HG03280 (cell line): ENCODE results near the gene GIPC1.
A peak's percentile ranks its signal among the peaks of the same experiment; 100 is the strongest.
"Not testable (repeated sequence)": the region's sequence is repeated elsewhere in the genome, so short reads cannot be mapped to it uniquely, and the experiment has no call there.

ENCODE experiments used
- ATAC-seq: cut with Tn5 transposase; IDR thresholded peaks from one replicate; pipeline ENCODE4 v1.9.1; 2021; ENCODE audit warnings: mild to moderate bottlenecking, moderate library complexity; ENCODE audit not compliant: unreplicated experiment

GIPC1 gene

DNA sequence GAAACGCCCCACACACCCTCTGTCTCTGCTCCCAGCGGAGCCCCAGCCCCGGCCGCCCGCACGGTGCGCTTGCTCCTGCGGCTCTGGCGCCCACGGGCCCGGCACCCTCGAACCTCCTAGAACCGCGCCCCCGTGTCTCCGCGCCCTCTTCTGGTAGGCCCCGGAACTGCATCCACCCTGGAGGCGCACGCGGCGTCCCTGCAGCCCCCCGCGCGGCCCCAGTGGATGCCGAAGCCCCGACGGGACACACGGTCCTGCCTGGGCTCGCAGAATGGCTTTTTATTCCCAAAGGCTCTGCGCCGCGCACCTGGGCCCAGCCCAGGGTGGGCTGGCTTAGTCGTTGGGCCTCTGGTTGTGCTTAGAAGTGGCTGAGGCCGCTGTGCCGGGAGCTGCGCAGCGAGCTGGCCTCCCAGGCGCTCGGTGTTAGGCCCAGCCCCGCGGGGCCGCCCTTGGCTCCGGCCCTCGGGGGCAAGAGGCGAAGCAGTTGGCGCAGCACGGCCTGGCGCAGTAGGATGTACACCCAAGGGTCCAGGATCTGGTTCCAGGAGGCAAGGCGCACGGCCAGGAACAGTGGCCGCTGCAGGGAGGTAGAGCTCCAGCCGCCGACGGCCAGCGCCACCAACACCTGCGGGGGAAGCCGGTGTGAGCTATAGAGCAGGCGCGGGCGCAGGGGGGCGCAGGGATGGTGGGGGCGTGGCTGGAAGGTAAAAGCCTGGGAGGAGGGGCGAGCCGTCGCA is 23.6 kb downstream of the GIPC1 start:
- ATAC-seq, result no peak

DNA sequence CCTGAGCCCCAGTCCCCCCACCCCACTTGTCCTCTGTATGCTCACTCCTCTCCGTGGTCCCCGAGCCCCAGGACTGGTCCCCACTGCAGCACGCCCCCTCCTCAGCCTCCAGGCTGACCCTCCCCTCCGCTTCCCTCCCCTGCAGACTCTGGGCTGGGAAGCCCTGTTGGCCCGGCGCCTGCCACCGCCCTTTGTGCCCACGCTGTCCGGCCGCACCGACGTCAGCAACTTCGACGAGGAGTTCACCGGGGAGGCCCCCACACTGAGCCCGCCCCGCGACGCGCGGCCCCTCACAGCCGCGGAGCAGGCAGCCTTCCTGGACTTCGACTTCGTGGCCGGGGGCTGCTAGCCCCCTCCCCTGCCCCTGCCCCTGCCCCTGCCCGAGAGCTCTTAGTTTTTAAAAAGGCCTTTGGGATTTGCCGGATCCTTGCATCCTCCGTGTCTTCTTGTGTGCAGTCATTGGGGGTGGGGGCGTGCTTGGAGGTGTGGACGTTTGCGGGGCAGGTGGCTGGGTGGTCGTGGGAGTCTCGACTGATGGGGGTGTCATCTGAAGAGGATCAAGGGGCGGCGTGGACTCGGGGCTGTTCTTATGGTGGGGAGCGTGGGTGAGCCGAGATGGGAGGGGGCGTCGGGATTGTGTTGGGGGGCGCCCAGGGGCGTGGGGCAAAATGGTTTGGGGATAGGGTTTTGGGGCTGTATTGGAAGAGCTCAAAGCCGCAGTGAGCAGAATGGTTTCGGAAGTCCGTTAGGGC is 24.3 kb downstream of the GIPC1 start:
- no peak for ATAC-seq

DNA sequence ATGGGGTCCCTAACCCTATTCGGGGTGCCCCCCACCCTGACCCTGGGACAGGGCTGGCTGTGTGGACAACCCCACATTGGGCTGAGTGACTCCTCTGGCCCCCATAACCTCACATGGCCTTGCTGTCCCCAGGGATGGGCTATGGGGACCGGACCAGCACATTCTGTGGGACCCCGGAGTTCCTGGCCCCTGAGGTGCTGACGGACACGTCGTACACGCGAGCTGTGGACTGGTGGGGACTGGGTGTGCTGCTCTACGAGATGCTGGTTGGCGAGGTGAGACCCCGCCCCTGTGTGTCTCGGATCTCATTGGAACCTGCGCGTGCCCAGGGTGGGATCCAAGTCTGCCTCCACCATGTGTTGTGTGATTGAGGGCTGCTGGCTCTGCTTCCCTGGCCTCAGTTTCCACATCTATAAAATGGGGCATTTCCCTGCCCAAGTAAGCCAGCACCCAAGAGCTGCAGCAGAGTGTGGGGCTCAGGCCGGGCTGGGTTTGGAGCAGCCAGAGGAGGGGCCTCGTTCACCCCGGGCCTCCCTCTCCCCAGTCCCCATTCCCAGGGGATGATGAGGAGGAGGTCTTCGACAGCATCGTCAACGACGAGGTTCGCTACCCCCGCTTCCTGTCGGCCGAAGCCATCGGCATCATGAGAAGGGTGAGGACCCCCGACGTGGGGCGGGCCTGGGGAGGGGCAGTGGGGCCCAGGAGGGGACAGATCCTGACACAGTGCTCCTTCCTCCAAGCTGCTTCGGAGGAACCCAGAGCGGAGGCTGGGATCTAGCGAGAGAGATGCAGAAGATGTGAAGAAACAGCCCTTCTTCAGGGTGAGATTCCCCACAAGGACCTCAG is 25.7 kb downstream of the GIPC1 start:
- ATAC-seq, result no peak

DNA sequence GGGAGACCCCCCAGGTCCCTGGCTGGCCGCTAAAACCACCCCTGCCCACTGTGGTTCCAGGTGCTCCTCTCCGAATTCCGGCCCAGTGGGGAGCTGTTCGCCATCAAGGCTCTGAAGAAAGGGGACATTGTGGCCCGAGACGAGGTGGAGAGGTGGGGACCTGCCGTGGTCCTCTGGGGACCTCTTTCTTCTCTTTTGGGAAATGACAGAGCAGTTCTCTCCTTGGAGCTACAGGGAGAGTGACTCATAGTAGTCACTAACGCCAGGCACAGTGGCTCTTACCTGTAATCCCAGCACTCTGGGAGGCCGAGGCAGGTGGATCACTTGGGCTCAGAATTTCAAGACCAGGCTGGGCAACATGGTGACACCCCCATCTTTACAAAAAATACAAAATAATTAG is 28.1 kb downstream of the GIPC1 start:
- no peak for ATAC-seq

DNA sequence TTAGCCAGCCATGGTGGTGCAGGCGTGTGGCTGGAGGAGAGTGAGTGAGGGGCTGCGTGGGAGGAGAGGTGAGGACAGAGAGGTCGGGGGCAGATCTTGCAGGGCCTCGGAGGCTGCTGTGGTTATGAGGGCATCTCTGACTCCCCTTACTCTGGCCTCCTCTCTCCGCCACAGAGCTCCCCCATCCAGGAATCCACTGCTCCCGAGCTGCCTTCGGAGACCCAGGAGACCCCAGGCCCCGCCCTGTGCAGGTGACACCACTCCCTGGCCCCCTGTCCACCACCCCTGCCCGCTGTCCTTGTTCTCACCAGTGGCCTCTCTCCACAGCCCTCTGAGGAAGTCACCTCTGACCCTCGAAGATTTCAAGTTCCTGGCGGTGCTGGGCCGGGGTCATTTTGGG is 28.5 kb downstream of the GIPC1 start:
- no peak for ATAC-seq

DNA sequence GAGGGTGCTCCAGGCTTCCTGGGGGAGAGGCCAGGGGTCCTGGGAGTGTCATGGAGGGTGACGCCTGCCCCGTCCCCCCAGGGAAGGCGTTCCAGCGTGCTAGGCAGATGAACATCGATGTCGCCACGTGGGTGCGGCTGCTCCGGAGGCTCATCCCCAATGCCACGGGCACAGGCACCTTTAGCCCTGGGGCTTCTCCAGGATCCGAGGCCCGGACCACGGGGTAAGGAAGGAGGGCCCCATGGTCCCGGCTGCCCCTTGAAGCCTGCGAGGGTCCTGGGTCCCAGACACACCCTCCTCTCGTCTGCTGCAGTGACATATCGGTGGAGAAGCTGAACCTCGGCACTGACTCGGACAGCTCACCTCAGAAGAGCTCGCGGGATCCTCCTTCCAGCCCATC is 32.2 kb downstream of the GIPC1 start:
- no peak for ATAC-seq

DNA sequence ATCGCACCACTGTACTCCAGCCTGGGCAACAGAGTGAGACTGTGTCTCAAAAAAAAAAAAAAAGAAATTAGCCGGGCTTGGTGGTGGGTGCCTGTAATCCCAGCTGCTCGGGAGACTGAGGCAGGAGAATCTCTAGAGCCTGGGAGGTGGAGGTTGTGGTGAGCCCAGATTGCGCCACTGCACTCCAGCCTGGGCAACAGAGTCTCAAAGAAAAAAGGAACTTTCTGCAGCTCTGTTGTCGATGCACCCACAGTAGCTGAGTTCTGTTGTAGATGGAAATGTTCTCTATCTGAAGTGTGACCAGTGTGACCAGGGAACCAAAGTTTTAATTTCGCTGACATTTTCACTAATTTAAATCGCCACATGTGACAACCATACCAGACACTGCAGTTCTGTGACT is 33.5 kb downstream of the GIPC1 start:
- not testable (repeated sequence) for ATAC-seq

DNA sequence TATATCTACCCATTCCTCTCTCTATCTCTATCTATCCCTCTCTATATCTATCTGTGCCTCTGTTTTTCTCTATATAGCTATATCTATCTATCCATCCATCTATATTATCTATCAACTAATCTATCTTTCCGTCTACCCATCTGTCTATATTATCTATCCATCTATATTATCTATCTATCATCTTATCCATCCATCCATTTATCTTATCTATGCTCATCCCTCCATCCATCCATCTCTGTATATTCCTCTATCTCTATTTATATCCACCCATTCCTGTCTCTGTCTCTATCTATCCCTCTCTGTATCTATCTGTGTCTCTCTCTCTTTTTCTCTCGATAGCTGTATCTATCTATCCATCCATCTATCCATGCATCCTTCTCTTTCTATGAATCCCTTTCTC is 35.0 kb downstream of the GIPC1 start:
- ATAC-seq, result no peak

DNA sequence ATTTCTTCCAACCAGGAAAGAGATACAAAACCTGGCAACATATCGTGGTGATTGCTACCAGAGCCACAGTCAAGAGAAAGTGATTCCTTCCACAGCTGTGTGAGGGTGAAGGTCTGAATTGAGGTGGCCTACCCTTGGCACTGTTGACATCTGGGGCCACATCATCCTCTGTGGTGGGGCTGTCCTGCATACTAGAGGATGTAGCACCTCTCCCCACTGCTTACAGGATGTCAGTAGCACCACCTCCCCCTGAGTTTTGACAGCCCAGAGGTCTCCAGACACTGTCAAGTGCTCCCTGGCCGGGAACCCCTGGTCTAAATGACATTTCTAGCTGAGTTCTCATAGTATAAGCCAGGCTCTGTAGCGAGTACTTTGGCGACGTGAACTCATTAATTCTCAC is 36.2 kb downstream of the GIPC1 start:
- no peak for ATAC-seq

DNA sequence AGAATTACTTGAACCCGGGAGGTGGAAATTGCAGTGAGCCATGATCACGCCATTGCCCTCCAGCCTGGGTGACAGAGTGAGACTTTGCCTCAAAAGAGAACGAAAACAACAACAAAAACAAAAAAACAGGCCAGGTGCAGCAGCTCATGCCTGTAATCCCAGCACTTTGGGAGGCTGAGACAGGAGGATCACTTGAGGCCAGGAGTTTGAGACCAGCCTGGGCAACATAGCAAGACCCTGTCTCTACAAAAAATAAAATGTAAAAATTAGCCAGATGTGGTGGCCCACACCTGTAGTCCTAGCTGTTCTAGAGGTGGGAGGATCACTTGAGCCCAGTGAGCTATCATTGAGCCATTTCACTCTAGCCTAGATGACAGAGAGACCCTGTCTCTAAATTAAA is 43.6 kb downstream of the GIPC1 start:
- ATAC-seq, result not testable (repeated sequence)

DNA sequence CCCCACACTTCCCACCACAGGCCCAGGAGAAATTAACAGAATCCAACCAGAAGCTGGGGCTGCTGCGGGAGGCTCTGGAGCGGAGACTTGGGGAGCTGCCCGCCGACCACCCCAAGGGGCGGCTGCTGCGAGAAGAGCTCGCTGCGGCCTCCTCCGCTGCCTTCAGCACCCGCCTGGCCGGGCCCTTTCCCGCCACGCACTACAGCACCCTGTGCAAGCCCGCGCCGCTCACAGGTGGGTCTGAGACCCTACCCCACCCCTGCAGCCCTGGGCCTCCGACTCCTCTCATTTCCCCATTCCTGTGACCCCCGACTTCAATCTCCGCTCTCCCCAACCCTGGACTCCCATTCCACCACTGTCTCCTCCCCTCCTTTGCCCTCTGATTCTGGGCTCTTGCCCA is 45.1 kb downstream of the GIPC1 start:
- no peak for ATAC-seq

DNA sequence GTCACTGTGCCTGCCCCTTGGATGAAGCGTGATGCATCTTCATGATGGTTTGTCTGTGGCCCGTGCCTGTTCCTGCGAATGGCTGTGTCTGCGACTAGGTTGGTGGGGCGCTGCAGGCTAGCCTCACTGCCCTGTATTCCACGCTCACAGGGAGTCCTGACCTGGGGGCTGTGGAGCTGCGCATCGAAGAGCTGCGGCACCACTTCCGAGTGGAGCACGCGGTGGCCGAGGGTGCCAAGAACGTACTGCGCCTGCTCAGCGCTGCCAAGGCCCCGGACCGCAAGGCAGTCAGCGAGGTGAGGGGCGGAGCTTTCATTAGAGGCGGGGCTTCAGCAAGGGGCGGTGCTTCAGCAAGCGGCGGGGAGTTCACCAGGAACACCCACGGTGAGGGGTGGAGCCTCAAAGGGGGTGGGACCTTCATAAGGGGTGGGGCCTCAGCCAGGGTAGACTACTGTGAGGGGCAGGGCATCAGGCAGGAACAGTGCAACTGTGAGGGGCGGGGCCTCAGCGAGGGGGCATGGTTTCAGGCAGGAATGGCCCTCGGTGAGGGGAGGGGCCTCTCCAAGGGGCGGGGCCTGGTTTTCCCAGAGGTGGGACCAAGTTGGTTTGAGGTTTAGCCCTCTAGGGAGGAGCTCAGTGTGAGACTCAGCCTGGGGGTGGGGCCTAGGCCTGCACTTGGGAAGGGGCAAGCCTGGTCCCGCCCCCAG is 45.6 kb downstream of the GIPC1 start:
- ATAC-seq, result no peak

DNA sequence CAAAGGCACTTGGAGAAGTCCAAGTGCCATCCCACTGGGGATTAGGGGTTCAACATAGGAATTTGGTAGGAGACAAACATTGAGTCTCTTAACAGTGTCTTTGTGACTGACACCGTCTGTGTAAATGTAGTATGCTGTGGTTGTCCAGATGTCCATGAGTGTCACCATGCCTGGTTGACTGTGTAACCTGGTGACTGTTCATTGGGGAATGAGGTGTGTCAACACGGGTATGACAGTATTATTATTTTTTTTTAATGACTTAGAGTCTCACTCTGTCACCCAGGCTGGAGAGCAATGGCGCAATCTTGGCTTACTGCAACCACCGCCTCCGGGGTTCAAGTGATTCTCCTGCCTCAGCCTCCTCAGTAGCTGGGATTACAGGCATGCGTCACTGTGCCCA is 46.6 kb downstream of the GIPC1 start:
- ATAC-seq, result no peak

DNA sequence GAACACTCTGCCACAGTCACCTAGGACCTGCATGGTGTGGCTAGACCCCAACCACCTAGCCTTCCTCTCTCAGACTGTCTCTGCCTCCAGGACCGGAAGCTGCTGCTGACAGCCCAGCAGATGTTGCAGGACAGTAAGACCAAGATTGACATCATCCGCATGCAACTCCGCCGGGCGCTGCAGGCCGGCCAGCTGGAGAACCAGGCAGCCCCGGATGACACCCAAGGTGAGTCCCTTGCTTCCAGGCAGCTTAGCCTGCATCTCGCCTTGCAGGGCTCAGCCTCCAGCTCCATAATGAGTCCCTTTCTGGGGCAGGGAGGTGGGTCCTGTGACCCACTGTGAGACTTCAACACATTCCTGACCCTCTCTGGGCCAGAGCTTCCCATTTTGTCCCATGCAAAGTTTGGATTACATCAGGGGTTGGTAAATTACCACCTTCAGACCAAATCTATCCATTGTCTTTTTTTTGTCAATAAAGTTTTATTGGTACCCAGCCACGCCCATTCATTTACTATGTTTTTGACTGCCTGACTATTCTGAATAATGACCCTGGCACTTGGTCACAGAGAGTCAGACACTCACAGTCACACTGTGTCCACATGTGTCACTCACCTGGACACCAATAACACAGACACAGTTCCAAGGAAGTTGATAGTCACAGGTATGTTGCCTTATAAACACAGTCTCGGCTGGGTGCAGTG is 49.4 kb downstream of the GIPC1 start:
- ATAC-seq, result no peak

DNA sequence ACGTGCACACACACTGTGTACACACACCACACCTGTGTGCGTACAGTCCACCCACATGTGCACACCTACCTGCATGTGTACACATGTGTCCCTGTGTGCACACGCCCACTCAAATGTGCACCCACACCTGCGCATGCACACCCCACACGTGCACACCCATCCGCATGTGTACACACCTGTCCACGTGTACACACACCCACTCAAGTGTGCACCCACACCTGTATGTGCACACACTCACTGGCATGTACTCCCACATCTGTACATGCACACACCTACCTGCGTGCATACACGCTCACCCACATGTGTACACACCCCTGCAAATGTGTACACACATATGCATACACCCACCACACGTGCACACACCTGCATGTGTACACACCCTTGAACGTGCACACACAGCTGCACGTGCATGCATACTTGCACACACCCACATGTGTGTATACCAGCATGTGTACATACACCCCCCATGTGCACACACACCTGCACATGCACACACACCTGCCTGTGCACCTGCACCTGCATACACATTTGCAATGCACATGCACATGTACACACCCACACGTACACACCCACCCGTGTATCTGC is 52.2 kb downstream of the GIPC1 start:
- no peak for ATAC-seq

DNA sequence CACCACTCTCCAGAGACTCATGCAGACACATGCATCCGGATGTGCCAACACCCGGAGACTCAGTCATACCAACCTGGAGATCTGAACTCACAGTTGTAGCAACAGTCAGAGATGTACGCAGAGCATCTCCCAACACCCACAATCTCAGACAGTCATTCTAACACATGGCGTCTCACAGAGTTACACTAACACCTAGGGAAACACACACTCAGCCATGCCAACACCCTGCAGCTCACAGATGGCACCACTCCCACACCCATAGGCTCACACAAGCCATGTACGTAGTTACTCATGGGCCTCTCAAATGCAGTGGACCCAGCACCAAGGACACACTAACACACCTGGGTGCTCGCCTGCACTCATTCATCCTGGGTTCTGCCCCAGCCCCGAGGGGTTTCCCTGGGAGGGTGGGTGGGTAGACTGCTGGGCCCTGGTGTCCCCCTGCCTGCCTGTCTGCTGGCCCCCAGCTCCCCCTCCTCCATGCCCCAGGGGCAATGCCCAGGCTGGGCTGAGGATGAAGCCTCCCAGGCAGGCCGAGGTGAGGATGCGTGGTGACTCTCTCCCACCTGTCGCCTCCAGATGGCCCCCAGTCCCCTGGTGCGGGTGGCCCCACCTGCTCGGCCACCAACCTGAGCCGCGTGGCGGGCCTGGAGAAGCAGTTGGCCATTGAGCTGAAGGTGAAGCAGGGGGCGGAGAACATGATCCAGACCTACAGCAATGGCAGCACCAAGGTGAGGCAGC is 52.9 kb downstream of the GIPC1 start:
- no peak for ATAC-seq

DNA sequence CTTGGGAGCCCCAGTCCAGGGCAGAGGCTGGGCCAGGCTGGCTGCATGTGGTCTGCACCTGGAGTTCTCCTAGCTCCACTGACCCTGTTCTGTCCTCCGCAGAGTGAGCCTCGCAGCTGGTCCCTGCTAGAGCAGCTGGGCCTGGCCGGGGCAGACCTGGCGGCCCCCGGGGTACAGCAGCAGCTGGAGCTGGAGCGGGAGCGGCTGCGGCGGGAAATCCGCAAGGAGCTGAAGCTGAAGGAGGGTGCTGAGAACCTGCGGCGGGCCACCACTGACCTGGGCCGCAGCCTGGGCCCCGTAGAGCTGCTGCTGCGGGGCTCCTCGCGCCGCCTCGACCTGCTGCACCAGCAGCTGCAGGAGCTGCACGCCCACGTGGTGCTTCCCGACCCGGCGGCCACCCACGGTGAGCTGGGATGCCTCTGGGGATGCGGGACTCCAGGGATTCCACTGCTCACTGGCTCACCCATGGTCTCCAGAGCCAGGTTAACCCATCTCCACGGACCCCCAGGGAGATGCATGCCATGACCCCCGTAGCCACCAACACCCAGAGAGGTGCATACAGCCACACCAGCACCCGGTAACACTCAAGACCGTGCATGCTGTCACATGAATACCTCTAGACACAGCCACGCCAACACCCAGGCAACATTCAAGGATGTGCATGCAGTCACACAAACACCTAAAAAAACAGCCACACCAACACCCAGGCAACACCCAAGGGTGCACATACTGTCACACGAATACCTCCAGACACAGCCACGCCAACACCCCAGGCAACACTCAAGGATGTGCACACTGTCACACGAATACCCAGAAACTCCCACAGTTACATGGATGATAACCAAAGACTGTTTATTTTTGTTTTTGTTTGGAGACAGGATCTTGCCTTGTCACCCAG is 54.6 kb downstream of the GIPC1 start:
- no peak for ATAC-seq

DNA sequence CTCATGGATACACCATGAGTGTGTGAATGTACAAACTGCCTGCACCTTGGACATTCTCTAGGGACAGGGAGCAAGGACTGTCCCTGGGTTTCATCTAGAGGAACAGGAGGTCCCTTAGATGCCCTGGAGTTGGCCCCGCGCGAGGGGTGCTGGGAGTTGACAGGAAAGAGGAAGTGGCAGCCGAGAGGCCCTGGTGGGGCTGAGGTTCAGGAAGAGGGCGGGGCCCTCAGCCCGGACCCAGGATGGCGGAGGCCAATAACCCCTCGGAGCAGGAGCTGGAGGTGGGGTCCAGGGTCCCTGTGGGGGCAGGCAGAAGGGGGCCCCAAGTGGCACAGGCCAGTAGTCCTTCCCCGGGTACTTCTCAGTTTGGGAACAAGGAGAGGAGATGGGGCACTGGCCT is 55.9 kb downstream of the GIPC1 start:
- ATAC-seq, result peak; percentile 76
